ENCODE data around the gene CCDC57.

DNA sequence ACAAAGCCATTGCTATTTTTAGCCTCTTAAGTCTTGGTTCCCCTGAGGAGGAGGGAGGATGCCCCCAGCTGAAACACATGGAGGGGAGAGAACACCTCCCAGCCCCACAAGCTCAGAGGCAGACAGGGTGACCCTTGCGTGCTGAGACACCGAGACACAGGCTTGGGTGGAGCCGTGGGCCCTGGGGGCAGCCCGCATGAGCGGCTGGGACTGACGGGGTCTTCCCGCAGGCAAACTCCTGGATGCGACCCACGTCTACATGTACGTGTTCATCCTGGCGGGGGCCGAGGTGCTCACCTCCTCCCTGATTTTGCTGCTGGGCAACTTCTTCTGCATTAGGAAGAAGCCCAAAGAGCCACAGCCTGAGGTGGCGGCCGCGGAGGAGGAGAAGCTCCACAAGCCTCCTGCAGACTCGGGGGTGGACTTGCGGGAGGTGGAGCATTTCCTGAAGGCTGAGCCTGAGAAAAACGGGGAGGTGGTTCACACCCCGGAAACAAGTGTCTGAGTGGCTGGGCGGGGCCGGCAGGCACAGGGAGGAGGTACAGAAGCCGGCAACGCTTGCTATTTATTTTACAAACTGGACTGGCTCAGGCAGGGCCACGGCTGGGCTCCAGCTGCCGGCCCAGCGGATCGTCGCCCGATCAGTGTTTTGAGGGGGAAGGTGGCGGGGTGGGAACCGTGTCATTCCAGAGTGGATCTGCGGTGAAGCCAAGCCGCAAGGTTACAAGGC lies 26.0 kb upstream of the CCDC57 start:
- TF ChIP-seq, protein P1, sequence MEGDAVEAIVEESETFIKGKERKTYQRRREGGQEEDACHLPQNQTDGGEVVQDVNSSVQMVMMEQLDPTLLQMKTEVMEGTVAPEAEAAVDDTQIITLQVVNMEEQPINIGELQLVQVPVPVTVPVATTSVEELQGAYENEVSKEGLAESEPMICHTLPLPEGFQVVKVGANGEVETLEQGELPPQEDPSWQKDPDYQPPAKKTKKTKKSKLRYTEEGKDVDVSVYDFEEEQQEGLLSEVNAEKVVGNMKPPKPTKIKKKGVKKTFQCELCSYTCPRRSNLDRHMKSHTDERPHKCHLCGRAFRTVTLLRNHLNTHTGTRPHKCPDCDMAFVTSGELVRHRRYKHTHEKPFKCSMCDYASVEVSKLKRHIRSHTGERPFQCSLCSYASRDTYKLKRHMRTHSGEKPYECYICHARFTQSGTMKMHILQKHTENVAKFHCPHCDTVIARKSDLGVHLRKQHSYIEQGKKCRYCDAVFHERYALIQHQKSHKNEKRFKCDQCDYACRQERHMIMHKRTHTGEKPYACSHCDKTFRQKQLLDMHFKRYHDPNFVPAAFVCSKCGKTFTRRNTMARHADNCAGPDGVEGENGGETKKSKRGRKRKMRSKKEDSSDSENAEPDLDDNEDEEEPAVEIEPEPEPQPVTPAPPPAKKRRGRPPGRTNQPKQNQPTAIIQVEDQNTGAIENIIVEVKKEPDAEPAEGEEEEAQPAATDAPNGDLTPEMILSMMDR (IDR thresholded peaks at IDR 0.05; ENCODE audit: low read depth, low read length): no peak
- TF ChIP-seq EZH2phosphoT487 (IDR thresholded peaks at IDR 0.05; ENCODE audit: low read depth): no peak

Measured in OCI-LY3 (cell line).